Measurements from ENCODE around the gene CCL5.

CCL5 gene

DNA sequence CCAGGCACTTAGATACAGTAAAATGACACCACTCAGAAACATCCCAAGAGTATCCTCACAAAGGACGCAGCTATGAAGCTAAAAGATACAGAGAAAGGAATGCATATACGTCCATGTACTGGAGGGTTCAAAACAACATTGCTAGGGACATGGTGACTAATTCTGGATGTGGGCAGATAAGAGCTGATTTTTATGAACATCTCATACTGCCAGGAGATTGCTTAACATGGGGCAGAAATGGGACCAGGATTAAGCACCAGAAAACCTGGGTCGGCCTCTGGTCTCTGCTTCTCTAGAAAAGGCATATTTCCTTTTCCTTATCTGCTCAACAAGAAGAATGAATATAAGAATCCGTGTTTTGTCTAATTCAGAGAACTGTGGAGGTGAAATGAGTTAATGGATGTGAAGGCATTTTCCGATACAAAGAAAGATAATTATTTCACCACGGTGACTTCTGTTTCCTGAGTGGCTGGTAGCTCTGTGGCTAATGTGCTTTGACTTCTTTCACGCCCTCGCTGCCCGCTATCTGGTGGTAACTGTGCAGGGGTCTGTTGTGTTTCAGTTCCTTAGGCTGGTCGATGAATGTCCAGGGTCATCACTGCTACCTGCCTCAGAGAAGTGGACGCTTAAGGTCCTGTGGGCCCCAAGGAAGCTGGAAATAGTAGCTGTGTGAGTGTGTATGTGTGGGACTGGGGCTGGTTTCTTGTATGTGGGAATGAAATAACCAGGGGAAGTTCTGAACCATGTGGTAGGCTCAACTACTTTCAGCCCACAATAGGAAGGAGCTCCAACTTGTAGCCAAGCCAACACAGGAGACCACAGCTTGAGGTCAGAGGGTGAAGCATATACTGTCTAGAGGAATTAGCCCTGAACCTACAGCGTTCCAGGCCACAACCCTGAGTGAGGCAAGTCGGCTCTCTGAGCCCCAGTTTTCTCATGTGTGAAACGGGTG is 15.8 kb upstream of the CCL5 start:
- TF ChIP-seq CTCF (IDR thresholded peaks at IDR 0.05): no peak

DNA sequence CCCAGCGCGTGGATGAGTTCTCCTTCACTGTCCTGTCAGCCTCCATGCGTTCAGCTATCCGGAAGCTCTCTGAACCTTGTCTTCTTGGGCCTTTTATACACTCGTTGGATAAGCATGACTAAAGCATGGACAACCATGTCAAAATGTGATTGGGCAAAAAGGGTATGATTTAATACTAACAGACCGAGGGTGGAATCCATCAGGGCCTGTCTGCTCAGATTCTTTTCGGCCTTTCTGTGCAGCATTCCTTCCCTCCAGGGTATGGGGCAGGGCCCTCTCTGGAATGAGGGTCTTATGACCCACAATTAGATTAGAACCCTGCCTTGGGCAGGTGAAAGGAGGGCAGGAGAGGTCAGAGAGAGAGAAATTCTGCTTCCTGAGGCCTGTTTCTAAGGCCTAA is 14.0 kb upstream of the CCL5 start:
- TF ChIP-seq CTCF (IDR thresholded peaks at IDR 0.05): no peak

DNA sequence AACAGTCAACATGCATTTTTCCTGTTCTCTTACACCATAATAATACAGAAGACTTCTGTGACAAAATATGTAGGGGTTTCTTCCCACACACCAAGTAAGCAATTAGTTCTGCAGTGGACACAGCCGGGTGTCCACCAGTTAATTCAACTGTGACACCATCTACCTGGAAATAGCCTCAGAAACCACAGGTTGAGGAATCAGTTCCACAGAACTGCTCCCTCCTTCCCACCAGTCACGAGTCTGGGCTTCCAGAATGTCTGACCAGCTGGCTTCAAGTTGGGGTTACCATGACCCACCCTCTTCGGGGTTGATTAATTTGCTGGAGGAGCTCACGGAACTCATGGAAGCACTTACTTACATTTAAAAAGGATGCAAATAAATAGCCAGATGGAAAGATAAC is 13.6 kb upstream of the CCL5 start:
- no peak for TF ChIP-seq CTCF (IDR thresholded peaks at IDR 0.05)

- TF ChIP-seq CTCF (IDR thresholded peaks at IDR 0.05): no peak
Observed at GRCh38 chr17:35892091-35893035, 12.2 kb upstream of the CCL5 start.

DNA sequence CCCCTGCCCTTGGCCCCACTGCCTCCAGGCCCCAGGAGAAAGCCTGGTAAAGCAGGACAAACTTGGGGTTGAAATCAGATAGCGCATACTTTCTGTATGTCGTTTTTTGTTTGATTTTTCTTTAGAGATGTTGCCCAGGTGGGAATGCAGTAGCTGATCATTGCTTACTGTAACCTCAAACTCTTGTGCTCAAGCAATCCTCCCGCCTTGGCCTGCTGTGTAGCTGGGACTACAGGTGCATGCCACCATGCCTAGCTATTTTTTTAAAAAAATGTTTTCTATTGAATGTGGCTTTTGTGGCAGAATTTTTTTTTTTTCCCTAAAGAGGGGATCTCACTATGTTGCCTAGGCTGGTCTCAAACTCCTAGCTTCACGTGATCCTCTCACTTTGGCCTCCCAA is 11.1 kb upstream of the CCL5 start:
- no peak for TF ChIP-seq CTCF (IDR thresholded peaks at IDR 0.05)

GRCh38 chr17:35890774-35891155 is 10.6 kb upstream of the CCL5 start:
- no peak for TF ChIP-seq CTCF (IDR thresholded peaks at IDR 0.05)
